HepG2 (cell line): ENCODE measurements around the gene LY6G5B. TPM values are rescaled to one million over a fixed set of nuclear protein-coding genes. Genes with fewer than 3 reads are reported as not detected.

Experiments used
- DMAP1 ChIP-seq: IDR thresholded peaks from 2 replicates; pipeline ENCODE4 v1.6.1; 2016
- MBNL3 ChIP-seq: fragments of 250-450 bp; sonication (Bioruptor Pico); conservative IDR thresholded peaks from 2 replicates; pipeline ENCODE4 v1.8.0; 2022; ENCODE audit warnings: mild to moderate bottlenecking, inconsistent platforms
- POLR2AphosphoS2 ChIP-seq: IDR thresholded peaks from 2 replicates; pipeline ENCODE4 v1.6.1; 2011; ENCODE audit warnings: low read depth, low read length, improper control_type of control experiment
- PRDM10 ChIP-seq: sonication (generic); formaldehyde crosslinking; IDR thresholded peaks from 2 replicates; pipeline ENCODE4 v1.4.0; 2020; ENCODE audit warnings: low read depth, missing genetic modification reagents
- SRY ChIP-seq: sonication (generic); formaldehyde crosslinking; IDR thresholded peaks from 2 replicates; pipeline ENCODE4 v1.8.0; 2022; ENCODE audit warnings: mild to moderate bottlenecking, missing genetic modification reagents
- TBX2 ChIP-seq: sonication (generic); formaldehyde crosslinking; IDR thresholded peaks from 2 replicates; pipeline ENCODE4 v1.5.0; 2020; ENCODE audit warnings: missing genetic modification reagents, mild to moderate bottlenecking, borderline replicate concordance
- TGIF2 ChIP-seq: IDR thresholded peaks from 2 replicates; pipeline ENCODE4 v1.6.1; 2016; ENCODE audit warnings: control low read depth, missing compliant biosample characterization
- ZBTB20 ChIP-seq: sonication (generic); formaldehyde crosslinking; IDR thresholded peaks from 2 replicates; pipeline ENCODE4 v1.8.1; 2023; ENCODE audit warnings: missing genetic modification reagents, low read depth, mild to moderate bottlenecking, borderline replicate concordance
- ZBTB7A ChIP-seq: sonication (generic); formaldehyde crosslinking; IDR thresholded peaks from 2 replicates; pipeline ENCODE4 v1.8.0; 2022; ENCODE audit warnings: mild to moderate bottlenecking, missing genetic modification reagents
- ZNF143 ChIP-seq: sonication (generic); formaldehyde crosslinking; IDR thresholded peaks from 2 replicates; pipeline ENCODE4 v1.4.0; 2020; ENCODE audit warnings: missing genetic modification reagents
- ZNF296 ChIP-seq: sonication (generic); formaldehyde crosslinking; conservative IDR thresholded peaks from 2 replicates; pipeline ENCODE4 v1.5.0; 2020; ENCODE audit warnings: mild to moderate bottlenecking, missing genetic modification reagents
- ZNF496 ChIP-seq: sonication (generic); formaldehyde crosslinking; IDR thresholded peaks from 2 replicates; pipeline ENCODE4 v1.8.1; 2023; ENCODE audit warnings: mild to moderate bottlenecking, moderate library complexity, missing genetic modification reagents; ENCODE audit not compliant: insufficient replicate concordance
- ZNF510 ChIP-seq: sonication (generic); formaldehyde crosslinking; IDR thresholded peaks from 2 replicates; pipeline ENCODE4 v1.4.0; 2020; ENCODE audit warnings: low read depth, mild to moderate bottlenecking, missing genetic modification reagents
- ZNF574 ChIP-seq: sonication (generic); formaldehyde crosslinking; IDR thresholded peaks from 2 replicates; pipeline ENCODE4 v1.4.0; 2020; ENCODE audit warnings: missing genetic modification reagents
- ZNF713 ChIP-seq: sonication (generic); formaldehyde crosslinking; IDR thresholded peaks from 2 replicates; pipeline ENCODE4 v1.4.0; 2020; ENCODE audit warnings: mild to moderate bottlenecking, missing genetic modification reagents
- ZNF784 ChIP-seq: sonication (generic); formaldehyde crosslinking; IDR thresholded peaks from 2 replicates; pipeline ENCODE4 v1.5.1; 2020; ENCODE audit warnings: missing genetic modification reagents, mild to moderate bottlenecking, borderline replicate concordance
- ZNF792 ChIP-seq: IDR thresholded peaks from 2 replicates; pipeline ENCODE4 v1.6.1; 2016
- ZNF83 ChIP-seq: sonication (generic); formaldehyde crosslinking; IDR thresholded peaks from 2 replicates; pipeline ENCODE4 v1.4.0; 2020; ENCODE audit warnings: missing genetic modification reagents, mild to moderate bottlenecking, borderline replicate concordance
- polyA plus RNA-seq, 8 experiments: library from polyadenylated mRNA; depleted of rRNA in 3 of 8; stranded (reverse) in 7 of 8; unstranded in 1 of 8; fragments of >200 nt; fragmentation: Illumina TruSeq in 4 of 8; extraction: Trizol in 4 of 8; gene quantifications; 2 replicates each; pipeline versions ENCODE4 v1.2.1 to v1.2.3, GENCODE V29; 2011 to 2016; ENCODE audit warnings: low read depth in 4 of 8, missing spikeins in 1 of 8, mixed read lengths in 1 of 8; ENCODE audit not compliant: insufficient read depth in 1 of 8
- total RNA-seq, 5 experiments: library from RNA; depleted of rRNA; stranded (reverse); fragments of >200 nt; fragmentation: Illumina TruSeq; extraction: Trizol; gene quantifications; 2 replicates each; pipeline ENCODE4 v1.2.3, GENCODE V29; 2016; ENCODE audit warnings: low read depth in 1 of 5
- TF ChIP-seq, protein P1 (sequence below): sonication (generic); formaldehyde crosslinking; IDR thresholded peaks from 2 replicates; pipeline ENCODE4 v1.8.0; 2023; ENCODE audit warnings: mild to moderate bottlenecking, missing genetic modification reagents
- TF ChIP-seq, protein P2 (sequence below): sonication (generic); formaldehyde crosslinking; IDR thresholded peaks from 2 replicates; pipeline ENCODE4 v1.8.1; 2023; ENCODE audit warnings: mild to moderate bottlenecking, missing genetic modification reagents

The LY6G5B gene
- total and polyA plus RNA-seq, 2 of the 13 experiments (the other 11 are each of a cell fraction or from before 2014, with no cell fraction given): 7.8 to 15.7 TPM

- TF ChIP-seq, protein P1, sequence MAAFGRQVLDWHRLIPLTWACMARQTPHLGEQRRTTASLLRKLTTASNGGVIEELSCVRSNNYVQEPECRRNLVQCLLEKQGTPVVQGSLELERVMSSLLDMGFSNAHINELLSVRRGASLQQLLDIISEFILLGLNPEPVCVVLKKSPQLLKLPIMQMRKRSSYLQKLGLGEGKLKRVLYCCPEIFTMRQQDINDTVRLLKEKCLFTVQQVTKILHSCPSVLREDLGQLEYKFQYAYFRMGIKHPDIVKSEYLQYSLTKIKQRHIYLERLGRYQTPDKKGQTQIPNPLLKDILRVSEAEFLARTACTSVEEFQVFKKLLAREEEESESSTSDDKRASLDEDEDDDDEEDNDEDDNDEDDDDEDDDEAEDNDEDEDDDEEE (CRISPR knock-in tag): no peak
- TF ChIP-seq ZNF510 (CRISPR knock-in tag) (peak; percentile 69), ZNF574 (CRISPR knock-in tag) (peak; percentile 90), ZNF496 (CRISPR knock-in tag) (no peak), ZNF713 (no peak), POLR2AphosphoS2 (no peak), TBX2 (CRISPR knock-in tag) (peak; percentile 14; the same call in 1 of the 2 replicates), PRDM10 (CRISPR knock-in tag) (no peak), DMAP1 (CRISPR knock-in tag) (peak; percentile 91), ZBTB7A (CRISPR knock-in tag) (peak; percentile 94), MBNL3 (CRISPR knock-in tag) (no peak), SRY (peak; percentile 86), ZNF784 (CRISPR knock-in tag) (peak; percentile 5; the same call in 1 of the 2 replicates), ZBTB20 (CRISPR knock-in tag) (peak; percentile 45), ZNF143 (CRISPR knock-in tag) (peak; percentile 98), ZNF296 (CRISPR knock-in tag) (no peak), ZNF792 (no peak; the same call in none of the 2 replicates), TGIF2 (CRISPR knock-in tag) (peak; percentile 95), ZNF83 (0 out of 2 replicates have a peak, but pooled peaks have one; percentile 32)
- TF ChIP-seq, protein P2, sequence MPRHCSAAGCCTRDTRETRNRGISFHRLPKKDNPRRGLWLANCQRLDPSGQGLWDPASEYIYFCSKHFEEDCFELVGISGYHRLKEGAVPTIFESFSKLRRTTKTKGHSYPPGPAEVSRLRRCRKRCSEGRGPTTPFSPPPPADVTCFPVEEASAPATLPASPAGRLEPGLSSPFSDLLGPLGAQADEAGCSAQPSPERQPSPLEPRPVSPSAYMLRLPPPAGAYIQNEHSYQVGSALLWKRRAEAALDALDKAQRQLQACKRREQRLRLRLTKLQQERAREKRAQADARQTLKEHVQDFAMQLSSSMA (CRISPR knock-in tag): 0 out of 2 replicates have a peak, but pooled peaks have one; percentile 8
These were observed 4.1 kb upstream of the LY6G5B start, which contains the start of gene CSNK2B (continued) for GRCh38 chr6:31665501-31666336.
